GM08714 (cell line): ENCODE measurements around the gene SPOCK3.
"Not testable (repeated sequence)": the region's sequence is repeated elsewhere in the genome, so short reads cannot be mapped to it uniquely, and the experiment has no call there.

Experiments used
- H3K4me3 ChIP-seq: fragments of 200-500 bp; sonication (Bioruptor generic); 2 replicates; pipeline ENCODE4 v1.5.1; 2014; ENCODE audit warnings: mild to moderate bottlenecking, low read length, inconsistent platforms
- ZNF274 ChIP-seq: IDR thresholded peaks from 2 replicates; pipeline ENCODE4 v1.6.1; 2012; ENCODE audit warnings: mild to moderate bottlenecking, low read depth, low read length

The SPOCK3 gene

GRCh38 chr4:167234316-167234881 lies at the start of gene SPOCK3:
Gene SPOCK3 (minus strand): TSS chr4:167234494.
- TF ChIP-seq ZNF274: no peak
- H3K4me3 ChIP-seq: peak within 1 kb of the TSS; percentile 20; the same call in 1 of the 2 replicates

GRCh38 chr4:167282171-167282864 lies 48.0 kb upstream of the SPOCK3 start:
- no peak for TF ChIP-seq ZNF274
- no peak overlapping the region for H3K4me3 ChIP-seq

GRCh38 chr4:167281545-167281944 lies 47.3 kb upstream of the SPOCK3 start:
- not testable (repeated sequence) for H3K4me3 ChIP-seq

GRCh38 chr4:167274351-167274750 lies 40.1 kb upstream of the SPOCK3 start:
- TF ChIP-seq ZNF274: no peak
- no peak overlapping the region for H3K4me3 ChIP-seq

GRCh38 chr4:167265231-167265630 lies 30.9 kb upstream of the SPOCK3 start:
- no peak for TF ChIP-seq ZNF274
- no peak overlapping the region for H3K4me3 ChIP-seq

- H3K4me3 ChIP-seq: no peak overlapping the region
- TF ChIP-seq ZNF274: no peak
Observed at GRCh38 chr4:167248271-167248670, 14.0 kb upstream of the SPOCK3 start.

GRCh38 chr4:167239627-167240026 lies 5.3 kb upstream of the SPOCK3 start:
- no peak for TF ChIP-seq ZNF274

GRCh38 chr4:167238226-167238625 lies 3.9 kb upstream of the SPOCK3 start:
- H3K4me3 ChIP-seq: no peak overlapping the region
- TF ChIP-seq ZNF274: no peak

More at GRCh38 chr4:167239627-167240026, 5.3 kb upstream of the SPOCK3 start:
- no peak overlapping the region for H3K4me3 ChIP-seq

- peak overlapping the region; percentile 20; the same call in 1 of the 2 replicates for H3K4me3 ChIP-seq
- TF ChIP-seq ZNF274: no peak
Observed at GRCh38 chr4:167233685-167234315, 494 bp downstream of the SPOCK3 start.

- no peak for TF ChIP-seq ZNF274
- no peak overlapping the region for H3K4me3 ChIP-seq
Observed at GRCh38 chr4:167232805-167233684, 1.2 kb downstream of the SPOCK3 start.

- H3K4me3 ChIP-seq: no peak overlapping the region
- TF ChIP-seq ZNF274: no peak
Observed at GRCh38 chr4:167230744-167231143, 3.5 kb downstream of the SPOCK3 start.

- H3K4me3 ChIP-seq: no peak overlapping the region
- no peak for TF ChIP-seq ZNF274
Observed at GRCh38 chr4:167222099-167222498, 12.2 kb downstream of the SPOCK3 start.

- TF ChIP-seq ZNF274: no peak
- no peak overlapping the region for H3K4me3 ChIP-seq
Observed at GRCh38 chr4:167221084-167221483, 13.2 kb downstream of the SPOCK3 start.

GRCh38 chr4:167218022-167218608 lies 16.2 kb downstream of the SPOCK3 start:
- TF ChIP-seq ZNF274: no peak
- H3K4me3 ChIP-seq: no peak overlapping the region
